HG02852 (cell line): Measurements from ENCODE around the gene RFK.
"Not testable (repeated sequence)": the region's sequence is repeated elsewhere in the genome, so short reads cannot be mapped to it uniquely, and the experiment has no call there.

ENCODE experiments used
- ATAC-seq: cut with Tn5 transposase; IDR thresholded peaks from one replicate; pipeline ENCODE4 v1.9.1; 2021; ENCODE audit warnings: mild to moderate bottlenecking, moderate library complexity; ENCODE audit not compliant: unreplicated experiment

RFK gene

DNA sequence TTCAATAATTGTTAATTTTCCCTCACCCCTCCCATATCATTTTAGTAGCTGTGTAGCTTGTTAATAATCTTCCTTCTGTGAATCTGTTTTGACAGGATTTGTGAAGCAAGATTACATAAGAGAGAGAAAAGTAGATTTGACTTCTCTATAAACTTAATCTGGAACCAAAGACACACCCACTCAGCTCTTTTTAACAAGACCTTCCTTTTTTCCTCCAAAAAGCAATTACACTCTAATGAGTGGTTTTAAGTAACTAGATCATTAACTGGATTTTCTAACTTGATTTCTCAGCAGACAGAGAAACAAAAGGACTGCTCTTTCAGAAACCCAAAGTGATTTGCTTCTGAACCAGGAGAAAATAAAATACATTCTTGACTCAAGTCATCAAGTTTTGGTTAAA is 21.9 kb downstream of the RFK start:
- ATAC-seq, result no peak

DNA sequence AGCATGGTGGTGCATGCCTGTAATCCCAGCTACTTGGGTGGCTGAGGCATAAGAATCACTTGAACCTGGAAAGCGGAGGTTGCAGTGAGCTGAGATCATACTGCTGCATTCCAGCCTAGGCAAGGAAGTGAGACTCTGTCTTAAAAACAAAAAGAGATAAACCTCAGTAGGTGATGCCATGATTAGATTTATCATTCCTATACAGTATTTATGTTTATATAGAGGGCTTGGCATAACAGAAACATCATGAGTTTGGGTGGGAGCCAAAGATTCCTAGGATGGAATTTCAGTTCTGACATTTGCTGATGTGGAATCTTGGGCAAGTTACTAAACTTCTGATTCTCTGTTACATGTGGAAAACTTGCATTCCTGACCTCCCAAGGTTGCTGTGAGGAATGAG is 22.3 kb downstream of the RFK start:
- ATAC-seq, result no peak

DNA sequence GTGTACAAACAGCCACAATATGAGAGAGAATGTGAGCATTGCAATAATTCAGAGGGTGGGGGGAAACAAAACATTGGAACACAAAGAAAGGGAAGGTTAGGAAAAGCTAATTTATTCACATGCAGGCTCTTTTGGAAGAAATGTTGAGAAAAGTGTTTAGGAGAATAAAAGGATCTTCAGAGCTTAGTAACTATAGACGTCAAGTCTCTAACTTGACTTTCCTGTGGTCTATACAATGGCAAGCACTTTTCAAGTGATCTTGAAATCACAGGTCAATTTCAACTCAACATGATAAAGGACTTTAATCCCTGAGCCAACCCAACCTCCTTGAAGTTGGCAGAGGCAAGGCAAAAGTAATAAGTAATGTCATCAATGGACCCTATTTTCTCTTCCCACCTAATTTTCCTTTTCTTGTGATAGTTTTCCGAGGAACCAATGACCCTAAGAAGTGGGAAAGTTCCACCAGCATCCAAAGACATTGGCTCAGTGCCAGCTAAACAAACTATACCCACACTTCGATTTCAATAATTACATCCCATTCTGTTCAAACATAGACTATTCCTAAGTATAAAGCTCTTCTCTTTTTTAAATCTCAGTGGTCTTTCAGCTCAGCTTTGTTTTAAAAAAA is 23.7 kb downstream of the RFK start:
- no peak for ATAC-seq

DNA sequence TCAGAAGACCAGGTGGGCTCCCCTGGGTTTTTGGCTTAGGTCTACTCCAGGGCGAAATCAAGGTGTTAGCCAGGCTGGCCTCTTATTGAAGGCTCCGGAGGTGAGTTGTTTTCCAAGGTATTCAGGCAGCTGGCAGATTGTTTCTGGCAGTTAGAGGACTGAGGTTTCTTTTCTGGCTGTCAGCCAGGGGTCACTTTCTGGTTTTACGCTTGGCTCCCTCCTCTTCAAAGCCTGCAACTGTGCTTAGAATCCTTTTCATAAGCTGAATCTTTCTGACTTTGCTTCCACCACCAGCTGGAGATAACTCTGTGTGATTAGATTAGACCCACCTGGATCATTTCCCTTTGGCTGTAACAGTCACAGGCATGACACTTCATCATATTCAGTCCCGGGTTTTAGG is 24.6 kb downstream of the RFK start:
- peak; percentile 49 for ATAC-seq

DNA sequence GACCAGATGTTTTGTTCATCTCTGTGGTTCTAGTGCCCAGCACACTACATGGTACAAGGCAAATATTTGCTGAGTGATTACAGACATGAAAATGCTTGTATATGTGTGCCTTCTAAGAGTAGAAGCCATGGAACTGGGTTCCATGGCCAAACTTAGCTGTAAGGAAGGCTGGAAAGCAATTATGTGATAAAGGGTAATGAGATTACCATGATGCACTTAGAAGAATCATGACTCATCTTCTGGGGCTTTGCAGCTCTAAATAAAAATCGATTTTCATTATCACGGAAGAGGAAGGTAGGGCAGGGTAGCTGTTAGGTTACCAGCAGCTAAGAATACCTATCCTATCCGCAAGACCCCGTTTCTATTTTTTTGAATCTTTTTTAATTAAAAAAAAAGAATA is 28.0 kb downstream of the RFK start:
- ATAC-seq, result no peak

DNA sequence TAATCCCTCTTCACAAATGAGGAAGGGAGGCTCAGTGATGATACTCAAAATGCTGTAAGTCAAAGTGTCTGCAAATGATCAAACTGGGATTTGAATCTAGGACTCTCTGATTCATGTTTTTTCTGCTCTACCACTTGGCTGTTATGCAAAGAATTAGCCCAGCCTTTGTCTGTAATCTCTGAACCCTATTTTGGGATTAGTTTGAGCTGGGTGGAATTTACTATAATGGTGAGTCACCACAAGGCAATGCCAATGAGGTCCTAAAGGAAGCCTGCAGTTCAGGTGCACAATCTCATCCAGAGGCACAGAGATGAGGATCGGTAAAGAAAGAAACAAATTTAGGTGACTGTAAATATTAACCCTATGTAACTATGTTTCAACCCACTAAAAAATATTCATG is 29.2 kb downstream of the RFK start:
- no peak for ATAC-seq

DNA sequence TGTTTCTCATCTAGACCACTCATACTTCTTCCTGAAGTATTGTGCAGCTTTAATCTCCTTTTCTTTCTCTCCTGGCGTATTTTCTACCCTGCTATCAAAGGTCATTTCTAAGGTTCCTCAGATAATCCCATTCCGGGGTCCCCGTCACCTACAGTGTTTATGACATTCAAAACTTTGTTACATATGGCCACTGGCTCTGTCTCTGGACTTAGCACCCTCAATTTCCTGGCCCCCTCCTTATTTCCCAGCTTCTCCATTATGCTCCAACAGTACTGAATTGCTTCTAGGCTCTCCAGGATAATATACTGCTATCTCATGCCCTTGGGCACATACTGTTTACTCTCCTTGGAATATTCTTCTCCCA is 31.2 kb downstream of the RFK start:
- ATAC-seq, result no peak

DNA sequence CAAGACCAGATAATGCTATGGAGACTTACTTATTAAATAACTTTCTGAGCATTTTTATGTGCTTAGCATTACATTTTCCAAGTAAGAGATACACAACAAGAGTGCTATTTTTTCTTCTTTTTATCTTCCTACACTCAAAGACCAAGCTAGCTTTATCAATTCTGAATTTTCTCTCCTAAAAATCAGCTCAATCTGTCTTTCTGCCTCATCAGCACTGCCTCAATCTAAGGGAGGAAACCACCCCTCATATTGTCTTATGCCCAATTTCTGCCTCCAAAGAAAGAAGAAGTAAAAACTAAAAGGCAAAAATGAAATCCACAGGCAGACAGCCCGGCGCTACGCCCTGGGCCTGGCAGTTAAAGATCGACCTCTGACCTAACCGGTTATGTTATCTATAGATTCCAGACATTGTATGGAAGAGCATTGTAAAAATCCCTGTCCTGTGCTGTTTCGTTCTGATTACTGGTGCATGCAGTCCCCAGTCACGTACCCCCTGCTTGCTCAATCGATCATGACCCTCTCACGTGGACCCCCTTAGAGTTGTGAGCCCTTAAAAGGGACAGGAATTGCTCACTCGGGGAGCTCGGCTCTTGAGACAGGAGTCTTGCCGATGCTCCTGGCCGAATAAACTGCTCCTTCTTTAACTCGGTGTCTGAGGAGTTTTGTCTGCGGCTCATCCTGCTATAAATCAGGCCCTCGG is 31.7 kb downstream of the RFK start:
- not testable (repeated sequence) for ATAC-seq

DNA sequence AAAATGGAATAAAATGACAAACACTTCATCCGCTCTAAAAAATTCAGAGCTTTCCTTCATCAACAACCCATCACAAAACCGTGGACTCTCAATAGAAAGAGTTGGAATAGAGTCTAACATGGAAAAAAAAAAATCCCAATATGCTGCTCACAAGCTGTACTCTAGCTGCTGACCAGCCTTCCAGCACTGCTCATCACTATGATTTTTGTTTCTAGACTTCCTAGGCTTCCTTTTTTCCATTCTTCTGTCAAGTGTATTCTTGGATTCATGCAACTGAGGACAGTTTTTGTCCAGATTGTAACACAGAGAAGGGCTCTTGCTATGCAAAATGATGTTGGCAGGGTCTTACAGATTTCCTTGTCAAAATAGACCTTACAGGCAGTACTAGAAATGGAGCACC is 34.5 kb downstream of the RFK start:
- ATAC-seq, result no peak

DNA sequence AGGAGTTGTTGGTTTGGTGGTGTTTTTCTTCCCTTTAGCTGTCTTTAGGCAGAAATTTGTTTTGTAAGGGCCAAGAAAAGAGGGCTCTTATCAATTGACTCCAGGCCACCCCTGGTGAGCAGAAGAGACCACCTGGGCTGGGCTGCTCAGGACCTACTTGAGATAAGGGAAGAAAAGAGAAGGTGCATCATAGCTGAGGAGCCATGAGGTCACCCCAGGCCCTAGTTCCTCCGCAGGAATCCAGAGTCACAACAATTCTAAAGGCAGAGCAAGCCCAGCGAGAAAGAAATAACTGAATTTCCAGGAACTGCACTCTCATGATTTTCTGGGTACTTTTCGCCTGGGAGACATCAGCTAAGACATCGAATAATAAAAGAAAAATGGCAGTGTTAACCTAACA is 34.9 kb downstream of the RFK start:
- no peak for ATAC-seq

DNA sequence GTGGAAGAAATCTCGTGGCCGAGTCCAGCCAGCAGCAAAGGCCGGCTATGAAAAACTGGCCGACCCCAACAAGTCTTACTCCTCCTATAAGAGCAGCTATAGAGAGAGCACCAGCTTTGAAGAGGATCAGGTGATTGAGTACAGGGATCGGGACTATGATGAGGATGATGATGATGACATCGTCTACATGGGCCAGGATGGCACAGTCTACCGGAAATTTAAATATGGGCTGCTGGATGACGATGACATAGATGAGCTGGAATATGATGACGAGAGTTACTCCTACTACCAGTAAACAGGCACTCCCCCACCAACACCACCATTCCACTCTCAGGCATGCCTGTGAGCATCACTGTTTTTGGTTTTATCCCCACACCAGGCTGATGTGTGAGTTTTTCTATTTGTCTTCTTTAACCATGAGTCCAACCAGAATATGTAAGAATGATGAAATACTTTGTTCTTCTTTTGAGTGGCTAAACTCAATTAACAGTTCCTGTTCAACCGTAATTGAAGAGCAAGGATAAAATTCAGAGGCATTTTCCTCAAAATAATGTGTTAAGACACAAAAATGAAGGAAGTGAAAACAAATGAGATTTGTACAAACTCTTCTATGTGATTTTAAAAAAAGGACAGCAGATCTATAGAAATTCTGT is 35.5 kb downstream of the RFK start:
- no peak for ATAC-seq

DNA sequence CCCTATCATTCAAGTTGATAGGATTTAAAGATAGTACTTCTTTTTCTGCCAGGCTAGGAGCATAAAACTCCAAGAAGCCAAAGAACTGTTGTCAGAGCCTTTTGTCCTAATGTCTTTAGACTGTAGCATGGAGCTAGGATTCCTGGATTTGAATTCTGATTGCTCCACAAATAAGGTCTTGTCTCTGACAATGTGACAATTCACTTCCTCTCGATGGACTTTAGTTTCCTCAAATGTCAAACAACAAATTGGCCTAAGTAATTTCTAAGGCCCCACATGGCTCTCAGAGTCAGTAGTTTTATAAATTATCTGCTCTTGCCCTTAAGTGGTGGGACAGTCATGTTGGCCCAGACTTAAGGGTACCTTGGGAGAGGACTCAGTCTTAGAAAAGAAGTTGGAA is 36.7 kb downstream of the RFK start:
- ATAC-seq, result no peak

DNA sequence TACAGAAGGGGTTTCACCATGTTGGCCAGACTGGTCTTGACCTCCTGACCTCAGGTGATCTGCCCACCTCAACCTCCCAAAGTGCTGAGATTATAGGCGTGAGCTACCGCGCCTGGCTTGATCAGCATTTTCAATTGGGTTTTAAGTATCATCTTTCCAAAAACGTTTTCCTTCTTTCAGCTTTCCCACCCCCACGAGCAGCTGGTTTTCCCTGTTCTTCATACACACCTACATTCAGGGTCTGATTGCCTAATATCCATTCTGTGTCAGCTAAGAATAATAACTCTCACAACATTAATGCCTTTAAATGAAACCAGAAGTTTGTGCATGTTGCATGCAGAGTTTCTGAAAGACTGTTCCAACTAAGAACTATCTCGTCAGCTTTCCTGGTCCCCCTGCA is 38.3 kb downstream of the RFK start:
- ATAC-seq, result no peak

DNA sequence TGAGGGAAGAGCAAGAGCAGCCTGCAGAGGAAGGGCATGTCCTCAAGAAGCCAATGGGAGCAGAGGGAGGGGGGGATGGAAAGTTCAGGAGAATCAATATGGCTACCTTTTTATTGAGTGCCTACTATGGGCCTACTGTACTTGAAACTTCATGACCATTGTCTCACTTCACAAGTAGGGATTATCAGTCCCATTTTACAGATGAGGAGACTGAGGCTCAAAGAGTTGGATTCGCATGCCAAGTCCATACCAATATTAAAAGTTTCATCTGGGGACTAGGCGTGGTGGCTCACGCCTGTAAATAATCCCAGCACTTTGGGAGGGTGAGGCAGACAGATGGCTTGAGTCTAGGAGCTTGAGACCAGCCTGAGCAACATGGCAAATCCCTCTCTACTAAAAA is 40.0 kb downstream of the RFK start:
- ATAC-seq, result no peak

DNA sequence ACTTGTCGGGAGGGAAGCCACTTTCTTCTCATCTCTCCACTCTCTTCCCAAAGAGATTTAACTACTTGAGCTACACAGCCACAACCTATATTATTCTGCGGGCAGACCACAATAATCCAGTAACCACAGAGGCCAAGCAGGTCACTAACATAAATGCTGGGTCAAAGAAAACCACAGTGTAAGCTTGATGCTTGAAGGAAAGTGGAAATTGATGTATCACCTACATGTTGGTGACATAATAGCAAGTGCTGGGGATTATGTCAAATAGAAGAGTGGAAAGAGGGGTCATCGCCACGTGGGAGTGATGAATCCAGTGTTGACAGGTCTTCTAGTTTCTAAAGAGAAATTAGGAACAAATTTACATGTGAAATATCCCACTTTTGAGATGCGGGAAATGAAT is 40.9 kb downstream of the RFK start:
- ATAC-seq, result no peak

DNA sequence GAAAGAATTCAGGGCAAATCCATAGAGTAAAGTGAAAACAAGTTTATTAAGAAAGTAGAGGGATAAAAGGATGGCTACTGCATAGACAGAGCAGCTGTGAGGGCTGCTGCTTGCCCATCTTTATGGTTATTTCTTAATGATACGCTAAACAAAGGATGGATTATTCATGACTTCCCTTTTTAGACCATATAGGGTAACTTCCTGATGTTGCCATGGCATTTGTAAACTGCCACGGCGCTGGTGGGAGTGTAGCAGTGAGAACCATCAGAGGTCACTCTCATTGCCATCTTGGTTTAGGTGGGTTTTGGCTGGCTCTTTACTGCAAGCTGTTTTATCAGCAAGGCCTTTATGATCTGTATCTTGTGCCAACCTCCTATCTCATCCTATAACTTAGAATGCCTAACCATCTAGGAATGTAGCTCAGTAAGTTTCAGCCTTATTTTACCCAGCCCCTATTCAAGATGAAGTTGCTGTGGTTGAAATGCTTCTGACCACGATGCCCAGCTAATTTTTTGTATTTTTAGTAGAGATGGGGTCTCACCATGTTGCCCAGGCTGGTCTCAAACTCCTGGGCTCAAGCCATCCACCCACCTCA is 42.1 kb downstream of the RFK start:
- no peak for ATAC-seq

DNA sequence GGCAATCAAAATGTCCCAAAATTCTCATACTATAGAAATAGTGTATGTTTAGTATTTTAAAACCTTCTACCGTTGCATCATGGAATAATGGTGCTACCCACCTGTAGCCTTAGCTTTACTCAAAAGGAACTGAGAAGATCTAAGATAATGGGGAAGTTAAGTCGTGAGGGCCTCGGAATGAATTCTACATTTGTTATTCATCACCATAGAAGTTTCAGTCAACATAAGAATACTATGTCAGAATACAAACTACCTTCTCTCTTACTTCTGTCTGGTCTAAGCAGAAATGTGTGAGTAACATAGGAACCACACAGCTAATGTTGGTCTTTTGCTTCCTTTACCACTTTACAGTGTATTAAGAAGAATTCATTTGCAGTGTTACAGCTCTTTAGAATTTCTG is 43.2 kb downstream of the RFK start:
- no peak for ATAC-seq

DNA sequence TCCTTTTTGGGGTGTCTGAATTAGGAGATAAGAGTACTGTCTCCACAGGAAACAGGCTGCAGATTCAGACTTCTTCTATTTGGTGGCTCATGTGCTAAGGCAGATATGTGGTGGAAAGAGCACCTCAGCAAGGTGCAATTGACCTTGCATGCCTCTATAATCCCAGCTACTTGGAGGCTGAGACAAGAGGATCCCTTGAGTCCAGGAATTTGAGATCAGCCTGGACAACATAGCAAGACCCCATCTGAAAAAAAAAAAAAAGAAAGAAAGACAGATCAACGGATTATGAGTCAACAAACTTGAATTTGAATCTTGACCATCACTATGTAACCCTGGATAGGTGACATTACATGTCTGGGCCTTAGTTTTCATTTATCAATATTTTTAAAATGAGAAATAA is 44.4 kb downstream of the RFK start:
- no peak for ATAC-seq

DNA sequence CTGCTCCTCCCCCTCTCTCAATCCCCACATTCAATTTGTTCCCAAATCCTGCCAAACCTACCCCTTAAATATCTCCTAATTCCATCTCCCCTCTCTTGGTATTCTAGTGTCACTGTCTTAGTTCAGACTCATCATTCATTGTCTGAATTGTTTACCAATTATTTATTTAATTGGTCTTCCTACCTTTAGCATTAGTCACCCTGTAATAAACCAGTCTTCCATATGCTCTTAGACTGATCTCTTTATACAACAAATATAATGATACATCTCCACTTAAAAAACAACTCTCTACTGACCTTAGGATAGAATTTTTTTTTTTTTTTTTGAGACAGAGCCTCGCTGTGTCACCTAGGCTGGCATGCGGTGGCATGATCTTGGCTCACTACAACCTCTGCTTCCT is 51.4 kb downstream of the RFK start:
- no peak for ATAC-seq

DNA sequence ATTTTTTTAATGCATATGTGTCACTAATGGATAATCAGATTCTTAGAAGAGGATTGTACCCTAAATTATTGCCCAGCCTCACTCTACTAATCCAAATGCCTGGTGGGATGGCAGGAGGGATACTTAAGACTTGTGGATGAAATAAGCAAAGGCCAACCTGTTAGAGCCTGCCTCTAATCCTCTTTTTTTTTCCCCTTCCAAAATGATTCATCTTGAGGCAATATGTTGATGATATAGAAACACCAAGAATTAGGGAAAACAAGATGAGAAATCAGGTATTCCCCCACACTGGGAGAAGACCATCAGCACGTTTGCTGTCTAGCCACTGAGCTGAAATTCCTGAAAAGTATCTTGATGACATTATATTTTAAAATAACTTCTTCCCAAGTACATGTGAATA is 52.0 kb downstream of the RFK start:
- no peak for ATAC-seq

DNA sequence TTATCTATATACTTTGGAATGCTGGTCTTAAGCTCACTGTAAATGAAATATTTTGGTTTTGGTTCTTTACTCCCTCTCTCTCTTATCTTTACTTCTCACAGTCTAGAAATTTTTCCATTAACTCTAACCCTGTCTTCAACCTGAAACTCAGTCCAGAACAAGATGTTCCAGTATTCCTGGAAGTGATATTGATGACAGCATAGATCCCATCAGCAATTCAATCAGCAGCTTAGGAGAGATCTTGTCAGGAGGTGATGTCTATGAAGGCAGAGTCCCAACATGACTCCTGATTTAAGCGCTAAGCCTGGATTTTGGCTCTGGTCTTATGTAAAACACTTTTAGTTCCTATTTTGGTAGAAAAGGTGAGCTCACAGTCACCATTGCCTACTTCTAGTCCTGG is 52.6 kb downstream of the RFK start:
- no peak for ATAC-seq

DNA sequence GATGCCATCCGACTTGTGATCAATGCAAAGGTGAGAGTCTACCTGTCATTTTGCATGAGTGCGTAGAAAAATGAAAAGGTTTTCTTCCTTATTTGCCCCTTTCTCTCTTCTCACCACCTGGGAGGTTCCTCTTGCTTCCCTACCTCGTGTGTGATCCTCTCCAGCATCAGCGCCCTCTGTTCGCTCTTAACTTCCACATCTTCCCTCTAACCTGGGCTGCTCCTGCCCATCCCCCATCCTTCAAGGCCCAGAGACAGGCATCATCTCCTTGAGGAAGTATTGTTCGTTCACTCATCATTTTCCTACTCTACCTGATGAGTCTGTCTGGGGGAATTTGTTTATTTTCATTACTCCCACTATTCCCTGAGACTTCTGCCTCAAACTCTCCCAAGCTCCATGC is 55.8 kb downstream of the RFK start:
- ATAC-seq, result no peak
